Nephron progenitor cell (in vitro differentiated cells): ENCODE measurements around the gene PGAP6.
A peak's percentile ranks its signal among the peaks of the same experiment; 100 is the strongest.
"Not testable (repeated sequence)": the region's sequence is repeated elsewhere in the genome, so short reads cannot be mapped to it uniquely, and the experiment has no call there.

Source experiments
- DNase-seq: peaks from one replicate; pipeline ENCODE4 v3.0.0; 2021
- H3K27ac Mint-ChIP-seq: 2 replicates; pipeline ENCODE4 v1.8.0; 2021; ENCODE audit warnings: mild to moderate bottlenecking, moderate library complexity, mixed read lengths
- H3K27me3 Mint-ChIP-seq: 2 replicates; pipeline ENCODE4 v1.8.0; 2021; ENCODE audit warnings: mild to moderate bottlenecking, low read depth, mixed read lengths; ENCODE audit not compliant: poor library complexity
- H3K36me3 Mint-ChIP-seq: 2 replicates; pipeline ENCODE4 v1.8.0; 2021; ENCODE audit warnings: low read depth, mixed read lengths
- H3K4me1 Mint-ChIP-seq: 2 replicates; pipeline ENCODE4 v1.8.0; 2021; ENCODE audit warnings: mixed read lengths
- H3K4me3 Mint-ChIP-seq: 2 replicates; pipeline ENCODE4 v1.8.0; 2021; ENCODE audit warnings: mild to moderate bottlenecking, moderate library complexity, mixed read lengths
- H3K9me3 Mint-ChIP-seq: 2 replicates; pipeline ENCODE4 v1.8.0; 2021; ENCODE audit warnings: mild to moderate bottlenecking, moderate library complexity, mixed read lengths
- CTCF ChIP-seq: fragments of 200-600 bp; sonication (generic); IDR thresholded peaks from 2 replicates; pipeline ENCODE4 v1.5.0; 2021; ENCODE audit warnings: antibody characterized with exemption

Gene PGAP6

GRCh38 chr16:351804-352520 lies 29.8 kb downstream of the PGAP6 start:
- peak; percentile 54 for DNase-seq
- H3K4me3 Mint-ChIP-seq, result peak overlapping the region; percentile 89
- H3K4me1 Mint-ChIP-seq, result peaks cover 55% of the 10 kb centered on the region
- H3K36me3 Mint-ChIP-seq, result peaks cover 14% of the 10 kb centered on the region
- peaks cover 8% of the 10 kb centered on the region for H3K27me3 Mint-ChIP-seq
- H3K9me3 Mint-ChIP-seq, result no peaks in the 10 kb centered on the region
- TF ChIP-seq CTCF, result no peak
- peak overlapping the region; percentile 83 for H3K27ac Mint-ChIP-seq

- peak overlapping the region; percentile 89 for H3K4me3 Mint-ChIP-seq
- H3K27me3 Mint-ChIP-seq, result peaks cover 6% of the 10 kb centered on the region
These were observed 31.6 kb downstream of the PGAP6 start for GRCh38 chr16:350203-350602.

GRCh38 chr16:349211-349610 lies 32.6 kb downstream of the PGAP6 start:
- Mint-ChIP-seq H3K27ac (peak overlapping the region; percentile 89), H3K36me3 (peaks cover 40% of the 10 kb centered on the region), H3K27me3 (peaks cover 3% of the 10 kb centered on the region), H3K9me3 (peaks cover 15% of the 10 kb centered on the region), H3K4me1 (peaks cover 47% of the 10 kb centered on the region), H3K4me3 (peak overlapping the region; percentile 50)
- TF ChIP-seq CTCF, result no peak
- no peak for DNase-seq

More at GRCh38 chr16:350203-350602, 31.6 kb downstream of the PGAP6 start:
- H3K4me1 Mint-ChIP-seq, result peaks cover 50% of the 10 kb centered on the region
- no peak for TF ChIP-seq CTCF
- no peak for DNase-seq
- H3K9me3 Mint-ChIP-seq, result peaks cover 9% of the 10 kb centered on the region
- H3K36me3 Mint-ChIP-seq, result peaks cover 32% of the 10 kb centered on the region
- H3K27ac Mint-ChIP-seq, result no peak overlapping the region

- peaks cover 47% of the 10 kb centered on the region for H3K36me3 Mint-ChIP-seq
- H3K27ac Mint-ChIP-seq, result peak overlapping the region; percentile 57
- H3K9me3 Mint-ChIP-seq, result peaks cover 15% of the 10 kb centered on the region
- H3K27me3 Mint-ChIP-seq, H3K4me3 Mint-ChIP-seq, DNase-seq: not testable (repeated sequence)
- peaks cover 43% of the 10 kb centered on the region for H3K4me1 Mint-ChIP-seq
These were observed 33.3 kb downstream of the PGAP6 start for GRCh38 chr16:348495-348894.

GRCh38 chr16:347203-347602 lies 34.6 kb downstream of the PGAP6 start:
- Mint-ChIP-seq H3K4me3 (no peak overlapping the region), H3K27me3 (no peaks in the 10 kb centered on the region), H3K9me3 (peaks cover 18% of the 10 kb centered on the region), H3K27ac (peak overlapping the region; percentile 15), H3K36me3 (peaks cover 58% of the 10 kb centered on the region), H3K4me1 (peaks cover 52% of the 10 kb centered on the region)
- no peak for DNase-seq
- no peak for TF ChIP-seq CTCF

GRCh38 chr16:346587-346986 lies 35.2 kb downstream of the PGAP6 start:
- no peak overlapping the region for H3K4me3 Mint-ChIP-seq
- H3K9me3 Mint-ChIP-seq, result peaks cover 24% of the 10 kb centered on the region
- no peaks in the 10 kb centered on the region for H3K27me3 Mint-ChIP-seq
- H3K4me1 Mint-ChIP-seq, result peaks cover 57% of the 10 kb centered on the region
- DNase-seq, result no peak
- H3K27ac Mint-ChIP-seq, result no peak overlapping the region
- peaks cover 64% of the 10 kb centered on the region for H3K36me3 Mint-ChIP-seq
- no peak for TF ChIP-seq CTCF
